ENCODE measurements around the gene RPN1. TPM values are rescaled to one million over a fixed set of nuclear protein-coding genes. Genes with fewer than 3 reads are reported as not detected.

The RPN1 gene
- total and polyA plus RNA-seq, 3 donors from 2014 or later, result 200 to 266 (median 259) TPM

GRCh38 chr3:128689060-128689459 is 38.4 kb upstream of the RPN1 start:
- 93 to 96% methylated on average over 5 of the region's 5 CpGs for WGBS, 2 donors
- H3K4me1 ChIP-seq, result no peaks in the 10 kb centered on the region
- no peaks in the 10 kb centered on the region for H3K36me3 ChIP-seq (ENCODE audit: low read depth, missing control alignments)
- no peaks in the 10 kb centered on the region for H3K27me3 ChIP-seq
- no peak for DNase-seq
- TF ChIP-seq CTCF (IDR thresholded peaks at IDR 0.05), result no peak
- TF ChIP-seq POLR2A (IDR thresholded peaks at IDR 0.05), result no peak
- intact Hi-C loops (cut with DNase I; ENCODE audit: low total_unique reads), result no loop called here
- H3K9me3 ChIP-seq, result no peaks in the 10 kb centered on the region
- no peak overlapping the region for H3K4me3 ChIP-seq
- H3K27ac ChIP-seq, result no peak overlapping the region

GRCh38 chr3:128686465-128686864 is 35.8 kb upstream of the RPN1 start:
- no peak overlapping the region for H3K4me3 ChIP-seq
- H3K27me3 ChIP-seq, result no peaks in the 10 kb centered on the region
- H3K27ac ChIP-seq, result no peak overlapping the region
- TF ChIP-seq CTCF (IDR thresholded peaks at IDR 0.05) (no peak), POLR2A (IDR thresholded peaks at IDR 0.05) (no peak)
- H3K36me3 ChIP-seq (ENCODE audit: low read depth, missing control alignments), result no peaks in the 10 kb centered on the region
- no peaks in the 10 kb centered on the region for H3K4me1 ChIP-seq
- no peak for DNase-seq
- intact Hi-C loops (cut with DNase I; ENCODE audit: low total_unique reads), result no loop called here
- H3K9me3 ChIP-seq, result no peaks in the 10 kb centered on the region
- WGBS, 2 donors, result 93 to 96% methylated on average over 8 of the region's 8 CpGs

GRCh38 chr3:128684986-128685726 is 34.5 kb upstream of the RPN1 start:
- Histone ChIP-seq H3K9me3 (no peaks in the 10 kb centered on the region), H3K27me3 (no peaks in the 10 kb centered on the region), H3K27ac (no peak overlapping the region), H3K4me1 (peaks cover 1% of the 10 kb centered on the region), H3K36me3 (ENCODE audit: low read depth, missing control alignments) (no peaks in the 10 kb centered on the region), H3K4me3 (no peak overlapping the region)
- 90 to 91% methylated on average over 11 of the region's 11 CpGs for WGBS, 2 donors
- no peak for DNase-seq
- no peak for TF ChIP-seq POLR2A (IDR thresholded peaks at IDR 0.05)
- TF ChIP-seq CTCF (IDR thresholded peaks at IDR 0.05), result no peak
- intact Hi-C loops (cut with DNase I; ENCODE audit: low total_unique reads), result no loop called here

- no peak for TF ChIP-seq CTCF (IDR thresholded peaks at IDR 0.05)
- no peak for TF ChIP-seq POLR2A (IDR thresholded peaks at IDR 0.05)
- intact Hi-C loops (cut with DNase I; ENCODE audit: low total_unique reads), result no loop called here
Measured at GRCh38 chr3:128683957-128684356, 33.3 kb upstream of the RPN1 start.

GRCh38 chr3:128681369-128681829 is 30.8 kb upstream of the RPN1 start:
- DNase-seq, result no peak
- TF ChIP-seq CTCF (IDR thresholded peaks at IDR 0.05) (no peak), POLR2A (IDR thresholded peaks at IDR 0.05) (no peak)
- peak overlapping the region; percentile 95 to 97 for H3K27ac ChIP-seq
- intact Hi-C loops (cut with DNase I; ENCODE audit: low total_unique reads), result no loop called here
- H3K36me3 ChIP-seq (ENCODE audit: low read depth, missing control alignments), result no peaks in the 10 kb centered on the region
- WGBS, 2 donors, result 28% methylated on average over 9 of the region's 9 CpGs
- H3K4me1 ChIP-seq, result peaks cover 7% of the 10 kb centered on the region
- H3K4me3 ChIP-seq, result peak overlapping the region; percentile 69 to 74
- H3K9me3 ChIP-seq, result no peaks in the 10 kb centered on the region
- no peaks in the 10 kb centered on the region for H3K27me3 ChIP-seq

More at GRCh38 chr3:128683957-128684356, 33.3 kb upstream of the RPN1 start:
- H3K27ac ChIP-seq, result no peak overlapping the region
- WGBS, 2 donors, result 82 to 90% methylated on average over 3 of the region's 3 CpGs
- no peaks in the 10 kb centered on the region for H3K27me3 ChIP-seq
- H3K4me3 ChIP-seq, result no peak overlapping the region
- H3K9me3 ChIP-seq, result no peaks in the 10 kb centered on the region
- H3K4me1 ChIP-seq, result peaks cover 7% of the 10 kb centered on the region
- H3K36me3 ChIP-seq (ENCODE audit: low read depth, missing control alignments), result no peaks in the 10 kb centered on the region
- no peak for DNase-seq

All from testis (tissue), 3 donors.